Heart right ventricle (tissue), 16 donors: Measurements from ENCODE around the gene TSSK2. TPM values are rescaled to one million over a fixed set of nuclear protein-coding genes. Genes with fewer than 3 reads are reported as not detected.
A peak's percentile ranks its signal among the peaks of the same experiment; 100 is the strongest.
"Not testable (repeated sequence)": the region's sequence is repeated elsewhere in the genome, so short reads cannot be mapped to it uniquely, and the experiment has no call there.

Experiments
- ATAC-seq, 8 donors: fragments of 200-7000 bp; cut with Tn5 transposase; one replicate each; pipeline ENCODE4 v1.9.1; 2020; ENCODE audit warnings: mild to moderate bottlenecking in 8 of 8, moderate library complexity in 8 of 8, moderate number of reproducible peaks in 1 of 8
- DNase-seq, 2 donors: peaks; one replicate each; pipeline ENCODE4 v3.0.0-alpha.2; 2020
- H3K27ac ChIP-seq, 10 donors: fragments of 200-600 bp; sonication (generic) in 2 of 10; one replicate each; pipeline versions ENCODE4 v1.5.0 to v1.8.0; 2020 to 2022; ENCODE audit warnings: mild to moderate bottlenecking in 3 of 10
- H3K27me3 ChIP-seq, 7 donors: fragments of 200-600 bp; one replicate each; pipeline ENCODE4 v1.8.0; 2021 to 2022; ENCODE audit warnings: mild to moderate bottlenecking in 2 of 7
- H3K36me3 ChIP-seq, 9 donors: fragments of 200-600 bp; sonication (generic) in 1 of 9; one replicate each; pipeline versions ENCODE4 v1.5.0 to v1.8.0; 2020 to 2022; ENCODE audit warnings: mild to moderate bottlenecking in 2 of 9
- H3K4me1 ChIP-seq, 9 donors: fragments of 200-600 bp; sonication (generic) in 1 of 9; one replicate each; pipeline versions ENCODE4 v1.5.0 to v1.8.0; 2020 to 2022; ENCODE audit warnings: mild to moderate bottlenecking in 4 of 9
- H3K4me3 ChIP-seq, 10 donors: fragments of 200-600 bp; sonication (generic) in 2 of 10; one replicate each; pipeline versions ENCODE4 v1.5.0 to v1.8.0; 2020 to 2022; ENCODE audit warnings: mild to moderate bottlenecking in 7 of 10, moderate library complexity in 2 of 10
- H3K9me3 ChIP-seq, 11 donors: fragments of 200-600 bp in 10 of 11; sonication (generic) in 2 of 11; one replicate each; pipeline versions ENCODE4 v1.5.0 to v1.8.0; 2013 to 2022; ENCODE audit warnings: mild to moderate bottlenecking in 2 of 11, control low read depth in 1 of 11, moderate library complexity in 1 of 11
- CTCF ChIP-seq, 9 donors: fragments of 200-600 bp; sonication (generic) in 2 of 9; IDR thresholded peaks; one replicate each; pipeline versions ENCODE4 v1.5.0 to v1.8.0; 2021 to 2022; ENCODE audit warnings: antibody characterized with exemption in 9 of 9, mild to moderate bottlenecking in 5 of 9, moderate library complexity in 1 of 9
- WGBS, 2 donors: extraction: QIAGEN DNeasy Blood & Tissue Kit; methylation state at CpG; one replicate each; pipeline ENCODE4 v1.1.7; 2013; ENCODE audit warnings: inconsistent platforms in 1 of 2; 5-methylcytosine and 5-hydroxymethylcytosine counted together
- intact Hi-C, 10 donors: fragments of 100-400 bp; cut with DNase I; formaldehyde crosslinking; loops; one replicate each; pipeline versions ENCODE4 v1.11.1 to v1.14.2; 2022
- long read RNA-seq, 3 donors: library from polyadenylated mRNA; unstranded; transcript quantifications; one replicate each; pipeline ENCODE4 v2.0.0, GENCODE V29; 2020 to 2021
- polyA plus RNA-seq, 2 donors: library from polyadenylated mRNA; stranded (reverse); fragments of 200-250 nt; gene quantifications; one replicate each; pipeline ENCODE4 v1.2.3, GENCODE V29; 2013
- total RNA-seq, 10 donors: library from RNA; stranded (reverse); fragmentation: NEBNext Ultra II Directional in 3 of 10; extraction: Animal tissue kit (Norgen Biotek cat#: 25700) in 3 of 10; gene quantifications; one replicate each; pipeline versions ENCODE4 v1.2.1 to v1.2.4, GENCODE V29; 2021 to 2023
- donor health status: Arrhythmogenic right ventricular cardiomyopathy.
- donor health status: ischemic (EF 13 %, LVEDD 7.1; RV severe dilation, severe dysfunction).
- donor health status: healthy with polysubstance abuse.
- donor health status: DM: no; HTN: yes; CAD: no.
- donor health status: DM: no; HTN: no; CAD: no.
- donor health status: ischemic (EF 25% LVEDD 6.9; RV normal size, moderate dysfunction).
- donor health status: ischemic (EF 25% LVEDD 5.7; RV mildly dilated, moderate dysfunction).
- donor health status: healthy.
- donor health status: DM: yes; HTN: yes; CAD: no.
- donor health status: Ischemic cardiomyopathy.
- donor health status: ischemic (EF 35%, LVEDD 5.7; RV mildly dilated, moderate dysfunction).
- donor health status: nonischemic (EF 11% LVEDD 7.7; RV severe dilation, severe dysfunction).
- donor health status: DM: yes; HTN: yes; CAD: no.
- donor health status: PGD.
- donor health status: ischemic (EF 29% LVEDD 5.4; RV normal size, mild dysfunction).
- donor health status: nonischemic (EF 23%, LVEDD 6.1; RV moderate dilation, normal function).

The TSSK2 gene
- total RNA-seq: under 1 TPM in 1 of 10 donors, not detected in 9; 0.19 TPM
- polyA plus RNA-seq: under 1 TPM; 0.14 to 0.37 TPM
- long read RNA-seq, donor 1: 0 reads
- long read RNA-seq, donor 2: 0 reads
- long read RNA-seq, donor 3: 0 reads

GRCh38 chr22:19130959-19131684 is at the start of gene TSSK2:
TSS of gene TSSK2 (plus strand) at chr22:19131308. CDS start at chr22:19131400, 92 bp downstream.
- Histone ChIP-seq H3K27me3 (no peaks in the 10 kb centered on the region), H3K36me3 (peaks cover 0 to 45% (median 26%) of the 10 kb centered on the region in 9 donors), H3K4me3 (no peak within 1 kb of the TSS), H3K27ac (no peak within 1 kb of the TSS), H3K9me3 (no peaks in the 10 kb centered on the region), H3K4me1 (no peaks in the 10 kb centered on the region)
- ATAC-seq (no peak), DNase-seq (peak in 1 of 2 donors; percentile 4)
- no peak for TF ChIP-seq CTCF (IDR thresholded peaks at IDR 0.05)
- intact Hi-C loops: no loop called here
- 86 to 89% methylated on average over 27 of the region's 27 CpGs for WGBS, 2 donors

- Histone ChIP-seq H3K36me3 (peaks cover 0 to 46% (median 3%) of the 10 kb centered on the region in 9 donors), H3K27ac (no peak overlapping the region), H3K27me3 (no peaks in the 10 kb centered on the region), H3K4me3 (no peak overlapping the region), H3K4me1 (peaks cover 4 to 28% (median 15%) of the 10 kb centered on the region in 9 donors), H3K9me3 (no peaks in the 10 kb centered on the region)
- intact Hi-C loops: no loop called here
- TF ChIP-seq CTCF (IDR thresholded peaks at IDR 0.05): no peak
- 65 to 69% methylated on average over 3 of the region's 3 CpGs for WGBS, 2 donors
- no peak for DNase-seq
- ATAC-seq: peak in 1 of 8 donors; percentile 30
Observed at GRCh38 chr22:19081351-19081750, 49.8 kb upstream of the TSSK2 start.

GRCh38 chr22:19082101-19082500 is 49.0 kb upstream of the TSSK2 start:
- no peak for ATAC-seq
- TF ChIP-seq CTCF (IDR thresholded peaks at IDR 0.05): no peak
- Histone ChIP-seq H3K36me3 (peaks cover 0 to 51% (median 4%) of the 10 kb centered on the region in 9 donors), H3K27me3 (no peaks in the 10 kb centered on the region), H3K27ac (no peak overlapping the region), H3K4me3 (no peak overlapping the region), H3K9me3 (no peaks in the 10 kb centered on the region), H3K4me1 (peaks cover 4 to 33% (median 16%) of the 10 kb centered on the region in 9 donors)
- 65 to 70% methylated on average over 3 of the region's 3 CpGs for WGBS, 2 donors
- intact Hi-C loops: no loop called here
- no peak for DNase-seq

GRCh38 chr22:19082793-19083192 is 48.3 kb upstream of the TSSK2 start:
- no peak for DNase-seq
- Histone ChIP-seq H3K9me3 (no peaks in the 10 kb centered on the region), H3K27ac (no peak overlapping the region), H3K4me3 (no peak overlapping the region), H3K36me3 (peaks cover 0 to 58% (median 4%) of the 10 kb centered on the region in 9 donors), H3K4me1 (peaks cover 4 to 33% (median 16%) of the 10 kb centered on the region in 9 donors), H3K27me3 (no peaks in the 10 kb centered on the region)
- intact Hi-C loops: no loop called here
- no peak for ATAC-seq
- TF ChIP-seq CTCF (IDR thresholded peaks at IDR 0.05): no peak
- 85 to 96% methylated on average over 13 of the region's 13 CpGs for WGBS, 2 donors

GRCh38 chr22:19084126-19084525 is 47.0 kb upstream of the TSSK2 start:
- intact Hi-C loops, H3K27me3 ChIP-seq, DNase-seq, H3K27ac ChIP-seq, ATAC-seq, H3K9me3 ChIP-seq, H3K4me3 ChIP-seq: not testable (repeated sequence)
- WGBS, 2 donors: 88 to 97% methylated on average over 22 to 28 of the region's 30 CpGs
- Histone ChIP-seq H3K36me3 (peaks cover 0 to 63% (median 13%) of the 10 kb centered on the region in 9 donors), H3K4me1 (peaks cover 4 to 39% (median 16%) of the 10 kb centered on the region in 9 donors)

- Histone ChIP-seq H3K36me3 (peaks cover 0 to 59% (median 13%) of the 10 kb centered on the region in 9 donors), H3K4me1 (peaks cover 4 to 39% (median 16%) of the 10 kb centered on the region in 9 donors), H3K27ac (peak overlapping the region in 1 of 10 donors; percentile 88)
- DNase-seq, H3K4me3 ChIP-seq, intact Hi-C loops, ATAC-seq, H3K9me3 ChIP-seq, H3K27me3 ChIP-seq: not testable (repeated sequence)
- 91 to 96% methylated on average over 12 to 25 of the region's 32 CpGs for WGBS, 2 donors
Observed at GRCh38 chr22:19084586-19084985, 46.5 kb upstream of the TSSK2 start.
